Stimulated activated CD4-positive, alpha-beta T cell treated with anti-CD3 and anti-CD28 coated beads, Interleukin-4, amount 100 ng/mL, for 48 hours (primary cell): ENCODE data around the gene TMEM200B.
"Not testable (repeated sequence)": the region's sequence is repeated elsewhere in the genome, so short reads cannot be mapped to it uniquely, and the experiment has no call there.

Experiments used
- DNase-seq, 2 donors: peaks; one replicate each; pipeline ENCODE4 v3.0.0-alpha.2; 2020; ENCODE audit warnings: low read depth in 2 of 2

Gene TMEM200B

DNA sequence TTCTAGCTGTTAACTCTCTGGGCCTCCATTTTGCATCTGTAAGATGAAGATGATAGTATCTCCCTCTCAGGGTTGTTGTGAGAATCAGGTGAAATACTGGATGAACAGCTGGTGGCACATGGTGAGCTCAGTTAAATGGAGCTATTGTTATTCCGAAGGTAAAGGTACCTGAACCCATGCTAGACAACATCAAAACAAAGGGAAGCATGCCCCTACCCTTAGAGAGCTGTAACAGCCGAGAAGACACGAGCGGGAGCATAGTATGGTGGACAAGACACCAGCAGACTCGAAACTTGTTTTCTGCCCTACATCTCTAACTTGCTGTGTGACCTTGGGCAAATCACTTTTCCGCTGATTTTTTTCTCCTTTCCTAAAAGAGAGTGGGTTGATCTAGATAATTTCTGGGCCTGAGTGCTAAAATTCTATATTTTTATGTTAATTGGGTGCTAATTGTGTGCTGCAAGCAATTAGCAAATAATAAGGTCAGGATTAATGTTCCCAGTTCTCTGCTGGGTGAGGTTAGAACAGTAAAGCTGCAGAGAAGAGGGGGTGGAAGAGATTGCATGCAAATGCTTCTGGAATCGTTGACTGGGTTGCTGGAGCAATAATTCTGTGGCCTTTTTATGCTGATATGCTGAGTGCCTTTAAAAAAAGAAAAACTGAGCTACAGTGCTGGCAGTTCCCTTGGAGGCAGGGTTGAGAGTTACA is 10.8 kb downstream of the TMEM200B start:
- no peak for DNase-seq

DNA sequence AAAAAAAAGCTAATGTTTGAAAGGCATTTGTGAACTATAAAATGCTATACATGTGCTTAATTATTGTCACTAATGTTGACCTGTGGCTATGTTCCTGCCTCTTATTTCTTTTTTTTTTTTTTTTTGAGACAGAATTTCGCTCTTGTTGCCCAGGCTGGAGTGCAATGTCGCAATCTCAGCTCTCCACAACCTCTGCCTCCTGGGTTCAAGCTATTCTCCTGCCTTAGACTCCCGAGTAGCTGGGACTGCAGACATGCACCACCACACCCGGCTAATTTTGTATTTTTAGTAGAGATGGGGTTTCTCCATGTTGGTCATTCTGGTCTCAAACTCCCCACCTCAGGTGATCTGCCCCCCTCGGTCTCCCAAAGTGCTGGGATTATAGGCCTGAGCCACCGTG is 15.7 kb downstream of the TMEM200B start:
- not testable (repeated sequence) for DNase-seq

DNA sequence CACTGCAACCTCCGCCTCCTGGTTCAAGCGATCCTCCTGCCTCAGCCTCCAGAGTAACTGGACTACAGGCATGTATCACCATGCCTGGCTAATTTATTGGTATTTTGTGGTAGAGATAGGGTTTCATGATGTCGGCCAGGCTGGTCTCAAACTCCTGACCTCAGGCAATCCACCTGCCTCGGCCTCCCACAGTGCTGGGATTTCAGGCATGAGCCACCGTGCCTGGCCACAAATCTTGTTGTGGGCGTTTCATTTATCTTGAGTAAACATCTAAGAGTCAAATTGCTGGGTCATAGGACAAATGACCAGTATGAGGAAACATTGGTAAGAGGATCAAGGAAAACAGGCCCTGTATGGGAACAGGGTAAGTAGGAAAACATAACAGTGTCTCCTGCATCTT is 17.9 kb downstream of the TMEM200B start:
- DNase-seq = no peak

DNA sequence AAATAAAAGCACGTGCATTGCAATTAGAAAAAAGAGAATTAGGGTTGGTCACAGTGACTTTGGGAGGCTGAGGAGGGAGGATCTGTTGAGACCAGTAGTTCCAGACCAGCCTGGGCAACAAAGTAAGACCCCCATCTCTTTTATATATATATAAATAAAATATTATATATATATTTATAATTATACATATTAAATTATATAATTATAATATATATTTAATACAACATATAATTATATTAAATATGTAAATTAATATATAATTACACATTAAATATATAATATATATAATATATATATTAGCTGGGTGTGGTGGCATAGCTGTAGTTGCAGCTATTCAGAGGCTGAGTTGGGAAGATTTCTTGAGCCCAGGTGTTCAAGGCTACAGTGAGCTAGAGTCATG is 23.2 kb downstream of the TMEM200B start:
- no peak for DNase-seq

DNA sequence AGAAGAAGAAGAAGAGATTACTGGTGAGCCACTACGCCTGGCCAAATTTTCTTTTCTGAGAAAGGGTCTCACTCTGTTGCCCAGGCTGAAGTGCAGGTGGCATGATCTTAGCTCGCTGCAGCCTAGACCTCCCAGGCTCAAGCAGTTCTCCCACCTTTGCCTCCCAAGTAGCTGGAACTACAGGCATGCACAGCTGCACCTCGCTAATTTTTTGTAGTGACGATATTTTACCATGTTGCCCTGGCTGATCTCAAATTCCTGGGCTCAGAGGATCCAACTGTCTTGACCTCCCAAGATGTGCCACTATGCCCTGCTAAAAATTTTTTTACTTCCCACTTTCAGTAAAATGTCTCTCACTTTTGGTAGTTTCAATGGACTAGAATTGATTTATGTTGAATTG is 24.4 kb downstream of the TMEM200B start:
- DNase-seq = no peak

DNA sequence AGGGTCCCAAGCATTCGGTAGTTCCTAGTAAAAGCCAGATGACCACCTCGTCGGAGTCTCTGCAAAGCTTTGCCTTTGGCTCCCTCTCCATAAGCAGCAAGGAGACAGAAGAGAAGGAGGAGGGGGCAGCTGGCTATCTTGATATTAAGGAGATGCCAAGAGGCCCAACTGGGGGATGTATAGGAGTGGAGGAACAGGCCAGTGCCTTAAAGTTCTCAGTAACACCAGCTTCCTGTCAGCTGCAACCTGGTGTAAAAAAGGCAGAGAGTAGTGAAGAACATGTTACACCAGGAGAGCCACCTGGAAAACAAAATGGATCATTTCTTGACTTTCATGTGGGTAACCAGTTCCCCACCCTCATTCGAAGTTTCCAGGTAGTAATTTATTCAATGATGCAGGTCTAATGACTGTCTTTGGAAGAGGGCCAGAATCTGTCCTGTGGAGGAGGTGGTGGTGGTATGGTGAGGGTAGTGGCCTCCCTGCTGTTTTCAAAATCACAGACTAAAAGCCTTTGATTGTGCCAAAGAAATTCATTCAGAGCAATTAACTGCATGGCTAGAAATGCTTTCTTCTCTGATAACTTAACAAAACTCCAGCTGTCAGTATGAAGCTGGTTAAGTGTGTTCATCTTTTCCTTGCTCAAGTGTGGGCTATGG is 27.3 kb downstream of the TMEM200B start:
- no peak for DNase-seq

DNA sequence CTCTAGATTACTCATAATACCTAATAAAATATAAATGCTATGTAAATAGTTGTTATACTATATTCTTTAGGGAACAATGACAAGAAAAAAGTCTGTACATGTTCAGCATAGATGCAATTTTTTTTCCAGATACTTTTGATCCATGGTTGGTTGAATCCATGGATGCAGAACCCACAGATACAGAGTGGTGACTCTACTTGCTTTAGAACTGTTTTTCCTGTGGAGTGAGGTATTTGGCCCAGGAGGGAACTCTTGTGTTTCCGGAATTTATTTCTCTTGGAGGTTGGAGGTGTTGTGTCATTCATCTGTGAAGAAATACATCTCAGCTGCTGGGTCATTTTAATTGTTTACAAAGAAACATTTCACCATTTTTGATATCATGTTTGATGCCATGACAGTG is 28.7 kb downstream of the TMEM200B start:
- DNase-seq = no peak

DNA sequence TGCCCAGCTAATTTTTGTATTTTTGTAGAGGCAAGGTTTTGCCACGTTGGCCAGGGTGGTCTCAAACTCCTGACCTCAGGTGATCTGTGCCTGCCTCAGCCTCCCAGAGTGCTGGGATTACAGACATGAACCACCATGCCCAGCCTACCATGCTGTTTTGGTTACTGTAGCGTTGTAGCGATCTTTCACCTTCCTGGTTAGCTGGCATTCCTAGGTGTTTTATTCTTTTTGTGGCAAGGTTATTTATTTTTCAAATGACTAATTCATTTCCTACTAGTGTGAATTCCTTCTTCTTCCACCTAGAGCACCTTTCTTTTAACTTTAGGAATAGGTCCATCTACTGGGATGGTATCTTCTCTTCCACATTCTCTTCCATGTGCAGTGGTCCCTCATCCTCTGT is 29.3 kb downstream of the TMEM200B start:
- no peak for DNase-seq

DNA sequence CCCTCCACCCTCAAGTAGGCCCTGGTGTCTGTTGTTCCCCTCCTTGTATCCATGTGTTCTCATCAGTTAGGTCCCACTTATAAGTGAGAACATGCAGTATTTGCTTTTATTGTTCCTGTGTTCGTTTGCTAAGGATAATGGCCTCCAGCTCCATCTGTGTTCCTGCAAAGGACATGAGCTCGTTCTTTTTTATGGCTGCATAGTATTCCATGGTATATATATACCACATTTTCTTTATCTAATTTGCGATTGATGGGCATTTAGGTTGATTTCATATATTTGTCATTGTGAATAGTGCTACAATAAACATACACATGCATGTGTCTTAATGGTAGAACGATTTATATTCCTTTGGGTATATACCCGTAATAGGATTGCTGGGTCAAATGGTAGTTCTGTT is 31.0 kb downstream of the TMEM200B start:
- DNase-seq = not testable (repeated sequence)

DNA sequence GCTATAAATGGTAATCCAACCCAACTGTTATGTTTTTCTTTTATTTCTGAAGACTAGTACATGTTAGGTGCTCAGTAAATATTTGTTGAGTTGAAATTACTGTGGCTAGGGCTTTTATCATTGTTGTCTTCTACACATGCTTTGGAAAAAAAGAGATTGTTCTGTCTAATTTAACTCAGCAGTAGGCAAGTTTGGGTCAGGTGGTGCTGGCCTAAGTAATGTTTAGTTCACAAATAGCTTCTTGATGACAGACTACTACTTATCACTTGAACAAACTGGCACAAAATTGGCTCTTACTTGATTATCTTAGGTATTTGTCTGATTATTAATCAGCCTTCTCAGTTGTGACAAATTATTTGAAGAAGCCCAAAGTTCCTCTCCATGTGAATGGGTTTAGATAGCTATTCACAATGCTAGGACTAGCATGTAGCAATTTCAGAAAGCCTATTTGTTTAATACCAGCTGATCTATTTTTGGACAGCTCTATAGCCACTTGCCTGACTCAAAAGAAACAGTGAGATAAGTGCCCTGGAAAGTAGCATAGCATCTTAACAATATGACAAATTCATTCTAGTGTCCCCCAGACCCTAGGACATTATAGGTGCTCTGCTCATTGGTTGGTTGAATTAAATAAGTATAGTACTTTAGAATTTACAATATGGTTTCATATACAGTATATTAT is 32.6 kb downstream of the TMEM200B start:
- DNase-seq = no peak

DNA sequence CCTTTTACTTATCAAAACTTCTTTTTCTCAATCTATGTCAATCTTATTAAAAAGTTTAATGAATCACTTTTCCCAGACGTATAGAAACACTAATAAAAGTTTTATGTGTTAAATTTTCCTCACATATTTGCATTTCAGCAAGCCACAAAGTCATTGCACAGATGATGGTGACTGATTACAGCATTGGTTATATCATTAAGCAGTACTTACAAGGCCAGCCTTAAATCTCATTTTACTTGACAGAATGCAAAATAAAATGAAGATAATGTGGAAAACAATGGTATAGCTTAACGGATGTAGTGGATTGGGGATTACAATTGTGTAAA is 39.5 kb downstream of the TMEM200B start:
- DNase-seq = no peak

DNA sequence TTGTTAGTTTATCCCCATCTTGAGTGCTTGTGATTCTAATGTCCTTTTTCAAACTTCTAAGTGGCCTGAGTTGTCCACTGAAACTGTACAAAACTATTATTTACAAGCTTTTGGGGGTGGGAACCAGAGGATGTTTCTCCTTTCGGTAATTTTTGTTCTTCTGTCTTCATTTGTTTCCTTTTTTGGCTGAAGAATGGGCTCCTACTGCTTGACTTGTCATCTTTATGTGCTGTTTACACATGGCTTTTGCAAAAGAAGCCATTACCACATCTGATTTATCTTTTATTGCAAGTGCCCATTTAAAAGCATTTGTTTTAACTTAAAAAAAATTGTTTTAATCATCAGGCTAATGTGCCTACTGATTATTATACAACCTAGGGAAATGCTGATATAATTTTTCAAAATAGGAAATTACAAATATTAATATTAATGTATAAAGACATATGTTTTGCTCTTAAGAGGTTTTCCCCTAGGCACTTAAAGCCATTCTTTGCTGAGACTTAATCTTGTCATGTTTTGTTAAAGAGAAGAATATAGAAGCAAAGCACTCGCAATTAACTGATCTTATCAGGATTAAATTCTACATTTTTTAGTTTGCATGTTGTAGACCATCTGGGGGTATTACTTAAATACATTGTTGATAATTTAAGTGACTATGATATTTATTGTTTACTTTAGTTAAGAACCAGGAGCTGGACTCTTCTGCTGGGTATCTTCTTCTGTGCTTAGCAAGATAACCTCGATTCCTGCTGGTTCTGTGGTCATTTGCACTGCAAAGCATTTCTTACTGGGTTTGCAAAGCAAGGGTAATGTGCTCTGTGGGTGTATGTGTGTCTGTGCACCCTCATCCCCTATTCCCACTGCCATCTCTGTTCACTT is 40.1 kb downstream of the TMEM200B start:
- no peak for DNase-seq

DNA sequence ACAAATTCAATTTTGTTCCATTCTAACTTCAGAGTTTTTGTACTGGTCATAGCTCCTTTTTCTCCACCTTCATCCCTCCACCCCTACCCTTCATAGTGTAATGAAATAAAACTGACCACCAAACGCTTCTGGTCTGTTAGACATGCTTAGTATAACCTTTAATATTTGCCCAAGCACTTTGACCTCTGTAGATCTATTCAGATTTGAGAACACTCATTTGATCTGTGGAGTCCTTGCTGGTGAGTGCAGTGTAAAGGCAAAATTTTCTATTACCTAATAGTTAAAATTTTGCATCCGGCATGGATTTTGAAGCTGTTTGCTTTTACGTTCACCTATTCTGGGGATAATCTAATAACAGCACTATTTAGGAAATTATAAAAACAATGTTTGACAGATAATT is 41.2 kb downstream of the TMEM200B start:
- DNase-seq = no peak

DNA sequence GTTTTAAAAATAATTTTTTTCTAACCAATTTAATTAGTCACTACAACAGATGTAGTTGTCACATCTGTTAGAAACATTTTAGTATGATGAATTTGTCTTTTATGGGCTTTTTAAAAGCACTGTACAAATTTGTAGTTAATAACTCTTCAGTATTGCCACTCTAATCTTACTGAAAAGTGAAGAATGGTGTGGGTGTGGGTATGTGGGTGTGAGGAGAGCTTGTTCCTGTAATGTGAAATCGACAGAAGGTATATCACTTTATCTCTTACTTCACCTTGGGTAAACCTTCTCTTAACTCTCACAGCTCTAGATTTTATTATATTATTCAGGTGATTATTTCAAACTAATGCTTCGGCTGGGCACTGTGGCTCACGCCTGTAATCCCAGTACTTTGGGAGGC is 42.5 kb downstream of the TMEM200B start:
- DNase-seq = no peak

DNA sequence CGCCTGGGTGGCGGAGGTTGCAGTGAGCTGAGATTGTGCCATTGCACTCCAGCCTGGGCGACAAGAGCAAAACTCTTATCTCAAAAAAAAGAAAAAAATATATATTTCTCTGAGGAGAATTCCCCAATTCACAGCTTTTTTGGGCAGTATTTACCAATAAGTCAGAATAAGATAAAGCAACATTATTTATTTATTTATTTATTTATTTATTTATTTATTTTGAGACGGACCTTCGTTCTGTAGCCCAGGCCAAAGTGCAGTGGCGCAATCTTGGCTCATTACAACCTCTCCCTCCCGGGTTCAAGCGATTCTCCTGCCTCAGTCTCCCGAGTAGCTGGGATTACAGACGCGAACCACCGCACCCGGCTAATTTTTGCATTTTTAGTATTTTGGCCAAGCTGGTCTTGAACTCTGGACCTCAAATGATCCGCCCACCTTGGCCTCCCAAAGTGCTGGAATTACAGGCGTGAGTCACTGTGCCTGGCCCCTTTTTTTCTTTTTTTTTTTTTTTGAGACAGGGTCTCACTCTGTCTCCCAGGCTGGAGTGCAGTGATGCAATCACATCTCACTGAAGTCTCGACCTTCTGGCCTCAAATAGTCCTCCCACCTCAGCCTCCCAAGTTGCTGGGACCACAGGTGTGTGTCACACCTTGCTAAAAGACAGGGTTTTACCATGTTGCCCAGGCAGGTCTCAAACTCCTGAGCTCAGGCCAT is 43.6 kb downstream of the TMEM200B start:
- DNase-seq = not testable (repeated sequence)

DNA sequence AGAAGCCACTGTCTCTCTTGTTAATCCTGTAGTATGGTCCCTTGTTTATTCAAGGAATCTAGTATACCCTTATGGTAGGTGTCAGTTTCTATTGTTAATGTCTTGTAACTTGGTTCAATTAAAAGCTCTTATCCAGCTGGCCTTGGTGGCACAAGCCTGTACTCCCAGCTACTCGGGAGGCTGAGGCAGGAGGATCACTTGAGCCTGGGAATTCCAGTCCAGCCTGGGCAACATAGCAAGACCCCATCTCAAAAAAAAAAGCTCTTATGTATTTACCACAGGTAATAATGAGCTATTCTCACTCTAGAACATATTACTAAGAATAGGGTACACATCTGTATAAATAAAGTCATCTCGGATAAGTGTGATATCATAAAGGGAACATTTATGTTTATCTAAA is 46.5 kb downstream of the TMEM200B start:
- no peak for DNase-seq
